ENCODE results near the gene LMLN.

Gene LMLN

DNA sequence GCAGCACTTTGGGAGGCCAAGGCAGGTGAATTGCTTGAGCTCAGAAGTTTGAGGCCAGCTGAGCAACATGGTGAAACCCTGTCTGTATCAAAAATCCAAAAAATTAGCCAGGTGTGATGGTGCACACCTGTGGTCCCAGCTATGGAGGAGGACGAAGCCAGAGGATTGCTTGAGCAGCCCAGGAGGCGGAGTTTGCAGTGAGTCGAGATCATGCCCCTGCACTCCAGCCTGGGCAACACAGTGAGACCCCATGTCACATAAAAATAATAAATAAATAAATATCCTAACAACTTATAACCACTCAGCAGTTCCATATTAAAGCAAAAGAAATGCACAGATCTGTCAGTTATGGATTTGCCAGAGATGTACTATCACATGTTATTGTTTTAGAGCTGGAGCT, 62.6 kb downstream of the LMLN start:
- TF ChIP-seq, protein P1, sequence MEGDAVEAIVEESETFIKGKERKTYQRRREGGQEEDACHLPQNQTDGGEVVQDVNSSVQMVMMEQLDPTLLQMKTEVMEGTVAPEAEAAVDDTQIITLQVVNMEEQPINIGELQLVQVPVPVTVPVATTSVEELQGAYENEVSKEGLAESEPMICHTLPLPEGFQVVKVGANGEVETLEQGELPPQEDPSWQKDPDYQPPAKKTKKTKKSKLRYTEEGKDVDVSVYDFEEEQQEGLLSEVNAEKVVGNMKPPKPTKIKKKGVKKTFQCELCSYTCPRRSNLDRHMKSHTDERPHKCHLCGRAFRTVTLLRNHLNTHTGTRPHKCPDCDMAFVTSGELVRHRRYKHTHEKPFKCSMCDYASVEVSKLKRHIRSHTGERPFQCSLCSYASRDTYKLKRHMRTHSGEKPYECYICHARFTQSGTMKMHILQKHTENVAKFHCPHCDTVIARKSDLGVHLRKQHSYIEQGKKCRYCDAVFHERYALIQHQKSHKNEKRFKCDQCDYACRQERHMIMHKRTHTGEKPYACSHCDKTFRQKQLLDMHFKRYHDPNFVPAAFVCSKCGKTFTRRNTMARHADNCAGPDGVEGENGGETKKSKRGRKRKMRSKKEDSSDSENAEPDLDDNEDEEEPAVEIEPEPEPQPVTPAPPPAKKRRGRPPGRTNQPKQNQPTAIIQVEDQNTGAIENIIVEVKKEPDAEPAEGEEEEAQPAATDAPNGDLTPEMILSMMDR (IDR thresholded peaks at IDR 0.05; ENCODE audit: insufficient read depth, low read length, poor library complexity, severe bottlenecking) = no peak
- no peak for TF ChIP-seq EZH2phosphoT487 (conservative IDR thresholded peaks at IDR 0.05; ENCODE audit: low read length)
- no peaks in the 10 kb centered on the region for H3K27me3 ChIP-seq (ENCODE audit: low read length)
- no peak overlapping the region for H3K9ac ChIP-seq (ENCODE audit: low read length)
- no peaks in the 10 kb centered on the region for H3K79me2 ChIP-seq (ENCODE audit: insufficient read depth, low read length)
- H3F3A ChIP-seq (ENCODE audit: insufficient read depth) = no peaks in the 10 kb centered on the region
- no peaks in the 10 kb centered on the region for H4K20me1 ChIP-seq (ENCODE audit: low read depth, low read length)
- no peaks in the 10 kb centered on the region for H3K36me3 ChIP-seq (ENCODE audit: low read length)
- H3K9me3 ChIP-seq (ENCODE audit: insufficient read depth, low read length) = no peaks in the 10 kb centered on the region
- no peak overlapping the region for H2AFZ ChIP-seq (ENCODE audit: low read depth, low read length, severe bottlenecking)
- H3K9me2 ChIP-seq (replicated peaks; ENCODE audit: insufficient read depth, low read length) = no peaks in the 10 kb centered on the region
- no peak overlapping the region for H3K4me3 ChIP-seq (ENCODE audit: insufficient read depth, low read length, poor library complexity, severe bottlenecking)
- no peak overlapping the region for H3K4me2 ChIP-seq (ENCODE audit: low read depth, low read length, poor library complexity, severe bottlenecking)
- H3K27ac ChIP-seq (ENCODE audit: low read depth, low read length) = no peak overlapping the region

DNA sequence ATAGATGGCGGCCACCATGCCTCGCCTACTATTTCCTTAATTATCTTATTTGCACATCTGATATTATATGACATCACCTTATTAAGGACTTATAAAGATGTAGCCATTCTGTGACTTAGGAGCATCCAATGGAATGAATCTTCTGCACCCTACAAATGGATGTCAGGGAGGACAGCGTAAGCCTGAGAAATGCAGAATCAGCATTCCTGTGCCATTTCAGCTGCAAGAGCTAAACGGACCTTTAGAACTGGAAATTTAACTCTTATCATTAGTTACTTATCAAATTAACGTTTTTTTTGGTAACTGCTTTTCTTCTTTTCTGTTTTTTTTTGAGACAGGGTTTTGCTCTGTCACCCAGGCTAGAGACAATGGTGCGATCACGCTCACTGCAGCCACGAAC, 65.6 kb downstream of the LMLN start:
- TF ChIP-seq EZH2phosphoT487 (conservative IDR thresholded peaks at IDR 0.05; ENCODE audit: low read length) = no peak
- TF ChIP-seq, protein P1 (IDR thresholded peaks at IDR 0.05; ENCODE audit: insufficient read depth, low read length, poor library complexity, severe bottlenecking) = no peak
- H3K79me2 ChIP-seq (ENCODE audit: insufficient read depth, low read length) = no peaks in the 10 kb centered on the region
- no peaks in the 10 kb centered on the region for H3K27me3 ChIP-seq (ENCODE audit: low read length)

DNA sequence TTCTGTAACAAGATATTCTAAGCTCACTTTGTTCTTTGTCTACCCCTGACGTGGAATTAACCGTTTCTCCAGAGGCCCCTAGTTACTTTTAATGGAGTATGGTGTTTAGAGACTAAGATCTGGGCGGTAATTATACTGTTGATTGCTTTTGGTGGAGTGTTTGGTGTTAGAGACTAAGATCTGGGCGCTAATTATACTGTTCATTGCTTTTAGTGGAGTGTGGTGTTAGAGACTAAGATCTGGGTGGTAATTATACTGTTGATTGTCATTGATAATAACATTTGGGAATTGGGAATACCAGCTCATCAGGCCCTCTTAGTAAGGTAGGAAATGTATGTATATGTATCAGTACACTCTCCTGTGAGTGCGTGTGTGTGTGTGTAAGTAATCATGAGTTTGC, 66.6 kb downstream of the LMLN start:
- Histone ChIP-seq H3K4me3 (ENCODE audit: insufficient read depth, low read length, poor library complexity, severe bottlenecking) (no peak overlapping the region), H3K9ac (ENCODE audit: low read length) (no peak overlapping the region), H3K9me3 (ENCODE audit: insufficient read depth, low read length) (no peaks in the 10 kb centered on the region), H3F3A (ENCODE audit: insufficient read depth) (no peaks in the 10 kb centered on the region), H3K79me2 (ENCODE audit: insufficient read depth, low read length) (no peaks in the 10 kb centered on the region), H3K36me3 (ENCODE audit: low read length) (no peaks in the 10 kb centered on the region), H2AFZ (ENCODE audit: low read depth, low read length, severe bottlenecking) (no peak overlapping the region), H3K4me2 (ENCODE audit: low read depth, low read length, poor library complexity, severe bottlenecking) (no peak overlapping the region), H4K20me1 (ENCODE audit: low read depth, low read length) (no peaks in the 10 kb centered on the region), H3K9me2 (replicated peaks; ENCODE audit: insufficient read depth, low read length) (no peaks in the 10 kb centered on the region), H3K27me3 (ENCODE audit: low read length) (no peaks in the 10 kb centered on the region), H3K27ac (ENCODE audit: low read depth, low read length) (no peak overlapping the region)
- no peak for TF ChIP-seq EZH2phosphoT487 (conservative IDR thresholded peaks at IDR 0.05; ENCODE audit: low read length)
- TF ChIP-seq, protein P1 (IDR thresholded peaks at IDR 0.05; ENCODE audit: insufficient read depth, low read length, poor library complexity, severe bottlenecking) = no peak

More for the DNA sequence above, 65.6 kb downstream of the LMLN start:
- H3K27ac ChIP-seq (ENCODE audit: low read depth, low read length) = no peak overlapping the region
- H3K36me3 ChIP-seq (ENCODE audit: low read length) = no peaks in the 10 kb centered on the region
- H2AFZ ChIP-seq (ENCODE audit: low read depth, low read length, severe bottlenecking) = no peak overlapping the region
- no peak overlapping the region for H3K9ac ChIP-seq (ENCODE audit: low read length)
- H3F3A ChIP-seq (ENCODE audit: insufficient read depth) = no peaks in the 10 kb centered on the region
- no peaks in the 10 kb centered on the region for H3K9me3 ChIP-seq (ENCODE audit: insufficient read depth, low read length)
- no peaks in the 10 kb centered on the region for H3K9me2 ChIP-seq (replicated peaks; ENCODE audit: insufficient read depth, low read length)
- no peak overlapping the region for H3K4me3 ChIP-seq (ENCODE audit: insufficient read depth, low read length, poor library complexity, severe bottlenecking)
- no peak overlapping the region for H3K4me2 ChIP-seq (ENCODE audit: low read depth, low read length, poor library complexity, severe bottlenecking)
- no peaks in the 10 kb centered on the region for H4K20me1 ChIP-seq (ENCODE audit: low read depth, low read length)

Measured in SU-DHL-6 (cell line).